Ascending aorta (tissue), 2 donors: Measurements from ENCODE around the gene MTSS2. TPM values are rescaled to one million over a fixed set of nuclear protein-coding genes. Genes with fewer than 3 reads are reported as not detected.

Experiments
- DNase-seq, 2 donors: peaks; one replicate each; pipeline ENCODE4 v3.0.0-alpha.2; 2019; ENCODE audit warnings: low spot score in 2 of 2
- H3K27ac ChIP-seq, 2 donors: fragments of 200-600 bp; sonication (generic); one replicate each; pipeline ENCODE4 v1.5.1; 2016 to 2017; ENCODE audit warnings: mild to moderate bottlenecking in 1 of 2
- H3K27me3 ChIP-seq: fragments of 200-600 bp; sonication (generic); one replicate; pipeline ENCODE4 v1.5.1; 2017
- H3K36me3 ChIP-seq, 2 donors: fragments of 200-600 bp; sonication (generic); one replicate each; pipeline ENCODE4 v1.5.1; 2016
- H3K4me1 ChIP-seq, 2 donors: fragments of 200-600 bp; sonication (generic); one replicate each; pipeline ENCODE4 v1.5.1; 2016 to 2017; ENCODE audit warnings: mild to moderate bottlenecking in 1 of 2
- H3K4me3 ChIP-seq, 2 donors: fragments of 200-600 bp; sonication (generic); one replicate each; pipeline ENCODE4 v1.5.1; 2016 to 2017; ENCODE audit warnings: mild to moderate bottlenecking in 1 of 2
- H3K9me3 ChIP-seq, 2 donors: fragments of 200-600 bp; sonication (generic); one replicate each; pipeline ENCODE4 v1.5.1; 2016
- intact Hi-C: fragments of 100-400 bp; cut with DNase I; formaldehyde crosslinking; loops from one replicate; pipeline ENCODE4 v1.15.1; 2023
- total RNA-seq: library from RNA; depleted of rRNA; stranded (reverse); fragments of >200 nt; gene quantifications from one replicate; pipeline ENCODE4 v1.1.0, GENCODE V29; 2016
- TF ChIP-seq, protein P1 (sequence below), 3 experiments: fragments of 200-600 bp in 2 of 3; fragments of 450-650 bp in 1 of 3; sonication (generic) in 2 of 3; IDR thresholded peaks; one replicate each; pipeline ENCODE4 v1.5.1; 2016 to 2019; ENCODE audit warnings: antibody characterized with exemption in 3 of 3, mild to moderate bottlenecking in 1 of 3, moderate library complexity in 1 of 3

The MTSS2 gene
- total RNA-seq, 1 donor from 2014 or later = 98.6 TPM

GRCh38 chr16:70729292-70729691, 43.4 kb upstream of the MTSS2 start:
- no peaks in the 10 kb centered on the region for H3K36me3 ChIP-seq
- TF ChIP-seq, protein P1, sequence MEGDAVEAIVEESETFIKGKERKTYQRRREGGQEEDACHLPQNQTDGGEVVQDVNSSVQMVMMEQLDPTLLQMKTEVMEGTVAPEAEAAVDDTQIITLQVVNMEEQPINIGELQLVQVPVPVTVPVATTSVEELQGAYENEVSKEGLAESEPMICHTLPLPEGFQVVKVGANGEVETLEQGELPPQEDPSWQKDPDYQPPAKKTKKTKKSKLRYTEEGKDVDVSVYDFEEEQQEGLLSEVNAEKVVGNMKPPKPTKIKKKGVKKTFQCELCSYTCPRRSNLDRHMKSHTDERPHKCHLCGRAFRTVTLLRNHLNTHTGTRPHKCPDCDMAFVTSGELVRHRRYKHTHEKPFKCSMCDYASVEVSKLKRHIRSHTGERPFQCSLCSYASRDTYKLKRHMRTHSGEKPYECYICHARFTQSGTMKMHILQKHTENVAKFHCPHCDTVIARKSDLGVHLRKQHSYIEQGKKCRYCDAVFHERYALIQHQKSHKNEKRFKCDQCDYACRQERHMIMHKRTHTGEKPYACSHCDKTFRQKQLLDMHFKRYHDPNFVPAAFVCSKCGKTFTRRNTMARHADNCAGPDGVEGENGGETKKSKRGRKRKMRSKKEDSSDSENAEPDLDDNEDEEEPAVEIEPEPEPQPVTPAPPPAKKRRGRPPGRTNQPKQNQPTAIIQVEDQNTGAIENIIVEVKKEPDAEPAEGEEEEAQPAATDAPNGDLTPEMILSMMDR (IDR thresholded peaks at IDR 0.05) = no peak
- intact Hi-C loops = no loop called here
- DNase-seq = no peak
- no peaks in the 10 kb centered on the region for H3K4me1 ChIP-seq
- H3K27me3 ChIP-seq = no peaks in the 10 kb centered on the region
- H3K4me3 ChIP-seq = no peak overlapping the region
- no peaks in the 10 kb centered on the region for H3K9me3 ChIP-seq
- no peak overlapping the region for H3K27ac ChIP-seq

- no peak overlapping the region for H3K4me3 ChIP-seq
- H3K36me3 ChIP-seq = no peaks in the 10 kb centered on the region
- H3K27me3 ChIP-seq = no peaks in the 10 kb centered on the region
- TF ChIP-seq, protein P1 (IDR thresholded peaks at IDR 0.05) = no peak
- intact Hi-C loops = no loop called here
- no peak for DNase-seq
- H3K4me1 ChIP-seq = no peaks in the 10 kb centered on the region
- H3K9me3 ChIP-seq = no peaks in the 10 kb centered on the region
- no peak overlapping the region for H3K27ac ChIP-seq
These were observed 42.3 kb upstream of the MTSS2 start for GRCh38 chr16:70728150-70728549.

- TF ChIP-seq, protein P1 (IDR thresholded peaks at IDR 0.05) = no peak
- no peaks in the 10 kb centered on the region for H3K27me3 ChIP-seq
- DNase-seq = no peak
- no peak overlapping the region for H3K27ac ChIP-seq
- H3K4me1 ChIP-seq = no peaks in the 10 kb centered on the region
- H3K36me3 ChIP-seq = no peaks in the 10 kb centered on the region
- no peak overlapping the region for H3K4me3 ChIP-seq
- intact Hi-C loops = no loop called here
- H3K9me3 ChIP-seq = no peaks in the 10 kb centered on the region
These were observed 41.1 kb upstream of the MTSS2 start for GRCh38 chr16:70726892-70727361.

GRCh38 chr16:70725912-70726828, 40.3 kb upstream of the MTSS2 start:
- H3K4me3 ChIP-seq = no peak overlapping the region
- intact Hi-C loops = no loop called here
- H3K9me3 ChIP-seq = no peaks in the 10 kb centered on the region
- no peaks in the 10 kb centered on the region for H3K27me3 ChIP-seq
- no peak for DNase-seq
- TF ChIP-seq, protein P1 (IDR thresholded peaks at IDR 0.05) = no peak
- no peaks in the 10 kb centered on the region for H3K36me3 ChIP-seq
- H3K4me1 ChIP-seq = no peaks in the 10 kb centered on the region
- H3K27ac ChIP-seq = peak overlapping the region; percentile 40 to 66

GRCh38 chr16:70725024-70725911, 39.4 kb upstream of the MTSS2 start:
- Histone ChIP-seq H3K27ac (peak overlapping the region; percentile 40 to 66), H3K36me3 (peaks cover 0 to 3% of the 10 kb centered on the region in 2 donors), H3K4me1 (no peaks in the 10 kb centered on the region), H3K27me3 (no peaks in the 10 kb centered on the region), H3K9me3 (no peaks in the 10 kb centered on the region), H3K4me3 (no peak overlapping the region)
- DNase-seq = no peak
- intact Hi-C loops = no loop called here
- TF ChIP-seq, protein P1 (IDR thresholded peaks at IDR 0.05) = no peak
